IMR-90 (cell line): ENCODE data around the gene WNT11. TPM values are rescaled to one million over a fixed set of nuclear protein-coding genes. Genes with fewer than 3 reads are reported as not detected.

Experiments used
- ATAC-seq: fragments of 200-7000 bp; cut with Tn5 transposase; 2 replicates; pipeline ENCODE4 v1.9.1; 2020; ENCODE audit warnings: low read depth, mild to moderate bottlenecking, moderate library complexity
- BruUV-seq: library from RNA; stranded (reverse); fragments of 400-500 nt; replicated peaks from 2 replicates; lab custom pipeline; 2021; lab: Mats Ljungman, UMichigan
- CTCF ChIA-PET: fragments of 300-600 bp; formaldehyde crosslinking; extraction: SDS; loops from one replicate; lab custom pipeline; 2021; ENCODE audit warnings: antibody characterized with exemption; lab: Yijun Ruan, JAX
- POLR2A ChIA-PET: fragments of 300-600 bp; sonication (Branson Sonifier 250); formaldehyde crosslinking; loops from one replicate; lab custom pipeline; 2022; ENCODE audit warnings: antibody characterized with exemption; ENCODE audit not compliant: unreplicated experiment; lab: Charles Lee
- DNase-seq: peaks from one replicate; pipeline ENCODE4 v3.0.0; 2013
- H2AFZ ChIP-seq: replicated peaks from 2 replicates; pipeline ENCODE3; 2013; ENCODE audit warnings: low read length, mild to moderate bottlenecking; ENCODE audit not compliant: poor library complexity
- H2AK5ac ChIP-seq: 2 replicates; pipeline ENCODE4 v1.6.1; 2013; ENCODE audit warnings: low read depth, low read length, inconsistent platforms
- H2AK9ac ChIP-seq: replicated peaks from 2 replicates; pipeline ENCODE3; 2013; ENCODE audit warnings: mild to moderate bottlenecking, low read depth, low read length, moderate library complexity; ENCODE audit not compliant: poor library complexity
- H2BK120ac ChIP-seq: 2 replicates; pipeline ENCODE4 v1.6.1; 2013; ENCODE audit warnings: low read depth, low read length, inconsistent platforms
- H2BK15ac ChIP-seq: 3 replicates; pipeline ENCODE4 v1.6.1; 2013; ENCODE audit warnings: low read depth, low read length, inconsistent platforms
- H2BK20ac ChIP-seq: 2 replicates; pipeline ENCODE4 v1.6.1; 2013; ENCODE audit warnings: low read depth, mild to moderate bottlenecking, inconsistent platforms, low read length, moderate library complexity
- H2BK5ac ChIP-seq: 2 replicates; pipeline ENCODE4 v1.6.1; 2013; ENCODE audit warnings: mild to moderate bottlenecking, low read depth, low read length, inconsistent platforms; ENCODE audit not compliant: poor library complexity, severe bottlenecking
- H3K14ac ChIP-seq: replicated peaks from 2 replicates; pipeline ENCODE4 v1.6.1; 2013; ENCODE audit warnings: low read depth, low read length, inconsistent platforms
- H3K18ac ChIP-seq: 2 replicates; pipeline ENCODE4 v1.6.1; 2013; ENCODE audit warnings: low read depth, low read length, control low read depth
- H3K23ac ChIP-seq: 2 replicates; pipeline ENCODE4 v1.6.1; 2013; ENCODE audit warnings: low read depth, low read length, inconsistent platforms
- H3K27ac ChIP-seq: 2 replicates; pipeline ENCODE4 v1.5.1; 2013; ENCODE audit warnings: mild to moderate bottlenecking, control low read depth, low read length; ENCODE audit not compliant: insufficient read depth
- H3K27me3 ChIP-seq: 2 replicates; pipeline ENCODE4 v1.6.1; 2013; ENCODE audit warnings: low read length; ENCODE audit not compliant: control insufficient read depth, insufficient read depth
- H3K36me3 ChIP-seq: 2 replicates; pipeline ENCODE4 v1.6.1; 2013; ENCODE audit warnings: low read length, mixed read lengths; ENCODE audit not compliant: control insufficient read depth, insufficient read depth
- H3K4ac ChIP-seq: 2 replicates; pipeline ENCODE4 v1.6.1; 2013; ENCODE audit warnings: low read depth, low read length, inconsistent platforms
- H3K4me1 ChIP-seq: 2 replicates; pipeline ENCODE4 v1.6.1; 2013; ENCODE audit warnings: low read length, mixed read lengths; ENCODE audit not compliant: control insufficient read depth, insufficient read depth
- H3K4me2 ChIP-seq: 2 replicates; pipeline ENCODE4 v1.6.1; 2013; ENCODE audit warnings: low read depth, mild to moderate bottlenecking, control low read depth, low read length, moderate library complexity
- H3K4me3 ChIP-seq: 2 replicates; pipeline ENCODE4 v1.5.1; 2013; ENCODE audit warnings: low read depth, mild to moderate bottlenecking, control low read depth, low read length, moderate library complexity; ENCODE audit not compliant: insufficient read depth
- H3K56ac ChIP-seq: 2 replicates; pipeline ENCODE4 v1.6.1; 2013; ENCODE audit warnings: low read length, inconsistent platforms; ENCODE audit not compliant: insufficient read depth; ENCODE audit errors: extremely low read depth
- H3K79me1 ChIP-seq, 2 experiments: 2 replicates each; pipeline ENCODE4 v1.6.1; 2013; ENCODE audit warnings: low read length in 2 of 2, inconsistent platforms in 1 of 2, low read depth in 1 of 2
- H3K9ac ChIP-seq: 2 replicates; pipeline ENCODE4 v1.6.1; 2013; ENCODE audit warnings: low read depth, low read length, control low read depth
- H3K9me1 ChIP-seq: 2 replicates; pipeline ENCODE4 v1.6.1; 2013; ENCODE audit warnings: low read length, inconsistent platforms; ENCODE audit not compliant: insufficient read depth
- H3K9me3 ChIP-seq: 2 replicates; pipeline ENCODE4 v1.6.1; 2013; ENCODE audit warnings: low read length; ENCODE audit not compliant: control insufficient read depth, insufficient read depth
- H4K20me1 ChIP-seq: 2 replicates; pipeline ENCODE4 v1.6.1; 2013; ENCODE audit warnings: low read length, inconsistent platforms; ENCODE audit not compliant: insufficient read depth
- H4K5ac ChIP-seq: 2 replicates; pipeline ENCODE4 v1.6.1; 2013; ENCODE audit warnings: mild to moderate bottlenecking, low read depth, low read length, control low read depth
- H4K8ac ChIP-seq, 2 experiments: 2 replicates each; pipeline ENCODE4 v1.6.1; 2013; ENCODE audit warnings: low read depth in 2 of 2, low read length in 2 of 2, control low read depth in 1 of 2, inconsistent platforms in 1 of 2
- H4K91ac ChIP-seq: 2 replicates; pipeline ENCODE4 v1.6.1; 2013; ENCODE audit warnings: low read depth, low read length, inconsistent platforms; ENCODE audit not compliant: insufficient read depth
- BHLHE40 ChIP-seq: fragments of 150-350 bp; IDR thresholded peaks from 2 replicates; pipeline ENCODE4 v1.6.1; 2016; ENCODE audit warnings: mild to moderate bottlenecking, low read depth, low read length
- CEBPB ChIP-seq: IDR thresholded peaks from 2 replicates; pipeline ENCODE4 v1.6.1; 2012; ENCODE audit warnings: low read depth, low read length, improper control_type of control experiment
- CHD1 ChIP-seq: IDR thresholded peaks from 2 replicates; pipeline ENCODE4 v1.6.1; 2012; ENCODE audit warnings: low read depth, low read length, improper control_type of control experiment
- FOS ChIP-seq: fragments of 150-350 bp; IDR thresholded peaks from 2 replicates; pipeline ENCODE4 v1.6.1; 2016; ENCODE audit warnings: low read depth, low read length
- MAFK ChIP-seq: IDR thresholded peaks from 2 replicates; pipeline ENCODE4 v1.6.1; 2012; ENCODE audit warnings: low read depth, low read length, improper control_type of control experiment
- MAZ ChIP-seq: IDR thresholded peaks from 2 replicates; pipeline ENCODE4 v1.6.1; 2012; ENCODE audit warnings: low read depth, mild to moderate bottlenecking, low read length, improper control_type of control experiment, moderate library complexity, borderline replicate concordance
- MXI1 ChIP-seq: IDR thresholded peaks from 2 replicates; pipeline ENCODE4 v1.6.1; 2012; ENCODE audit warnings: low read depth, mild to moderate bottlenecking, low read length, moderate library complexity, borderline replicate concordance
- NFE2L2 ChIP-seq: fragments of 150-350 bp; IDR thresholded peaks from 2 replicates; pipeline ENCODE4 v1.6.1; 2016; ENCODE audit warnings: low read depth, mild to moderate bottlenecking, low read length
- POLR2A ChIP-seq: IDR thresholded peaks from 2 replicates; pipeline ENCODE4 v1.6.1; 2012; ENCODE audit warnings: mild to moderate bottlenecking, low read depth, low read length
- RAD21 ChIP-seq: IDR thresholded peaks from 2 replicates; pipeline ENCODE4 v1.6.1; 2012; ENCODE audit warnings: low read length, improper control_type of control experiment
- RCOR1 ChIP-seq: IDR thresholded peaks from 2 replicates; pipeline ENCODE4 v1.6.1; 2012; ENCODE audit warnings: mild to moderate bottlenecking, low read length, improper control_type of control experiment; ENCODE audit not compliant: insufficient replicate concordance
- RFX5 ChIP-seq: IDR thresholded peaks from 2 replicates; pipeline ENCODE4 v1.8.0; 2012; ENCODE audit warnings: low read depth, mild to moderate bottlenecking, low read length, moderate library complexity
- SMC3 ChIP-seq: fragments of 150-350 bp; IDR thresholded peaks from 2 replicates; pipeline ENCODE4 v1.6.1; 2016; ENCODE audit warnings: low read depth, mild to moderate bottlenecking, antibody characterized with exemption, low read length, moderate library complexity
- WGBS, 2 experiments: methylation state at CpG; one replicate each; pipeline versions ENCODE4 v1.1.5 to v1.1.7; 2013; ENCODE audit warnings: missing lambda C conversion rate in 2 of 2; ENCODE audit not compliant: insufficient read length in 1 of 2; ENCODE audit errors: extremely low coverage in 2 of 2; 5-methylcytosine and 5-hydroxymethylcytosine counted together
- dilution Hi-C: fragments of 300-500 bp; cut with HindIII; formaldehyde crosslinking; loops from one replicate; pipeline ENCODE4 v1.14.3; 2018; ENCODE audit warnings: low sequenced_read_pairs; ENCODE audit not compliant: unreplicated experiment
- in situ Hi-C: fragments of 300-500 bp; cut with MboI; formaldehyde crosslinking; loops from 3 replicates; pipeline ENCODE4 v1.14.3; 2019; ENCODE audit warnings: low sequenced_read_pairs, inconsistent platforms, mixed read lengths
- intact Hi-C: fragments of 100-400 bp; cut with micrococcal nuclease; formaldehyde crosslinking; loops from 2 replicates; pipeline ENCODE4 v1.10.0; 2022
- polyA plus RNA-seq, 3 experiments: library from polyadenylated mRNA; depleted of rRNA; stranded (reverse); fragments of >200 nt; gene quantifications; 2 replicates each; pipeline ENCODE4 v1.2.3, GENCODE V29; 2012; ENCODE audit warnings: low replicate concordance in 1 of 3
- total RNA-seq: library from RNA; depleted of rRNA; stranded (reverse); fragments of >200 nt; gene quantifications from 2 replicates; pipeline ENCODE4 v1.2.3, GENCODE V29; 2012
- TF ChIP-seq, protein P1 (sequence below): fragments of 150-350 bp; IDR thresholded peaks from 2 replicates; pipeline ENCODE4 v1.6.1; 2016; ENCODE audit warnings: low read depth, mild to moderate bottlenecking, low read length, moderate library complexity, borderline replicate concordance
- TF ChIP-seq, protein P2 (sequence below): fragments of 150-350 bp; IDR thresholded peaks from 2 replicates; pipeline ENCODE4 v1.6.1; 2017; ENCODE audit warnings: mild to moderate bottlenecking, antibody characterized with exemption, low read length, low read depth
- TF ChIP-seq, protein P3 (sequence below): conservative IDR thresholded peaks from 2 replicates; pipeline ENCODE4 v1.5.1; 2012; ENCODE audit warnings: mild to moderate bottlenecking, low read depth, low read length, improper control_type of control experiment

WNT11 gene
- total and polyA plus RNA-seq, 2 of the 4 experiments (the other 2 are of a cell fraction), result 0.10 TPM; not detected in 1

DNA sequence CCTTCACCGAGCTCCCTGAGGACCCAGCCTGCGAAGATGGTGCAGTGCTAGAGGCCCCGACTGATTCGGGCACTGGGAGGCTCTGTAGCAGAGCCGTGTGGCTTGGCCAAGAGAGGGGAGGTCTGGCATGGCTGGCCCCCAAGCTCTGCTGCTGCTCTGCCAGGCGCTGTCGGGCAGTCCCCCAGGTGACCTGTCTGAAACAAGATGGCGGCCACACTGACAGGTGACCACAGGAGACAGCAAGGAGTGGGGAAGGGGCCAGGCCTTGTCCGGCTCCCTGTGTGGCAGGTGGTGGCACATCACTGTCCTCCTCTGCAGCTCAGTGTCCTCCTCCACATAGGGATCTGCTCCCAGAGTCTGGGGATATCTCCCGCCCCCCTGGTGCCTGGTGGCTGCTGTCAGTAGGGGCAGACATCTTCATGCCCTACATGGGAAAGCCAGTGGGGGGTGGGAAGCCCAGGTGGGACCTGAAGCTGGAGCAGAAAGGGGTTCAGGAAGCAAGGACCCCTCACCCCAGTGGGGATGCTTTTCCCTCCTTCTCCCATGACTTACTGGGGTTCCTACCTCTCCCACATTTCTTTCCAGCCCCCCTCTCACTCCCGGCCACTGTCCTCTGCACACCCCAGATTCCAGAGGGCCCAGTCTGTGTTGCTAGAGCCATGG is 40.1 kb upstream of the WNT11 start:
- no peak overlapping the region for H2AK5ac ChIP-seq
- no peak overlapping the region for H2AK9ac ChIP-seq
- no peaks in the 10 kb centered on the region for H3K36me3 ChIP-seq
- no peak overlapping the region for H2BK15ac ChIP-seq
- no peaks in the 10 kb centered on the region for H3K4me1 ChIP-seq
- H4K91ac ChIP-seq, result no peak overlapping the region
- no peak overlapping the region for H3K4me3 ChIP-seq
- H2BK20ac ChIP-seq, result no peak overlapping the region
- H2BK120ac ChIP-seq, result no peak overlapping the region
- no peaks in the 10 kb centered on the region for H3K79me1 ChIP-seq
- H3K4ac ChIP-seq, result no peak overlapping the region
- H3K27ac ChIP-seq, result no peak overlapping the region
- in situ Hi-C loops, result no loop called here
- peaks cover 71% of the 10 kb centered on the region for H3K27me3 ChIP-seq
- ChIA-PET POLR2A (interaction anchor here (0.6 kb wide), 1 partner anchor 437 kb away, joined by 3 read pairs; no protein-coding TSS in a partner anchor), CTCF (no interaction called here)
- no peak overlapping the region for H2BK5ac ChIP-seq
- no peak overlapping the region for H4K5ac ChIP-seq
- no peak overlapping the region for H4K8ac ChIP-seq
- H3K9me1 ChIP-seq, result peaks cover 3% of the 10 kb centered on the region
- no peaks in the 10 kb centered on the region for H4K20me1 ChIP-seq
- H3K9me3 ChIP-seq, result peaks cover 17% of the 10 kb centered on the region
- BruUV-seq, result no TSS peak
- no peak overlapping the region for H3K14ac ChIP-seq
- ATAC-seq (no peak), DNase-seq (no peak)
- no peak overlapping the region for H3K4me2 ChIP-seq
- no peak overlapping the region for H3K9ac ChIP-seq
- 94% methylated on average over 5 of the region's 11 CpGs; no CpG with 5 or more reads in 1 of the 2 experiments for WGBS, 2 experiments
- no peak overlapping the region for H3K18ac ChIP-seq
- H3K23ac ChIP-seq, result no peak overlapping the region
- TF ChIP-seq RCOR1 (no peak), MAZ (no peak), MXI1 (no peak), SMC3 (no peak), CEBPB (no peak), FOS (no peak), NFE2L2 (no peak), RAD21 (no peak), RFX5 (no peak), POLR2A (no peak), BHLHE40 (no peak), CHD1 (no peak), MAFK (no peak)
- TF ChIP-seq, protein P1, sequence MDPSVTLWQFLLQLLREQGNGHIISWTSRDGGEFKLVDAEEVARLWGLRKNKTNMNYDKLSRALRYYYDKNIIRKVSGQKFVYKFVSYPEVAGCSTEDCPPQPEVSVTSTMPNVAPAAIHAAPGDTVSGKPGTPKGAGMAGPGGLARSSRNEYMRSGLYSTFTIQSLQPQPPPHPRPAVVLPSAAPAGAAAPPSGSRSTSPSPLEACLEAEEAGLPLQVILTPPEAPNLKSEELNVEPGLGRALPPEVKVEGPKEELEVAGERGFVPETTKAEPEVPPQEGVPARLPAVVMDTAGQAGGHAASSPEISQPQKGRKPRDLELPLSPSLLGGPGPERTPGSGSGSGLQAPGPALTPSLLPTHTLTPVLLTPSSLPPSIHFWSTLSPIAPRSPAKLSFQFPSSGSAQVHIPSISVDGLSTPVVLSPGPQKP, result no peak
- TF ChIP-seq, protein P2, sequence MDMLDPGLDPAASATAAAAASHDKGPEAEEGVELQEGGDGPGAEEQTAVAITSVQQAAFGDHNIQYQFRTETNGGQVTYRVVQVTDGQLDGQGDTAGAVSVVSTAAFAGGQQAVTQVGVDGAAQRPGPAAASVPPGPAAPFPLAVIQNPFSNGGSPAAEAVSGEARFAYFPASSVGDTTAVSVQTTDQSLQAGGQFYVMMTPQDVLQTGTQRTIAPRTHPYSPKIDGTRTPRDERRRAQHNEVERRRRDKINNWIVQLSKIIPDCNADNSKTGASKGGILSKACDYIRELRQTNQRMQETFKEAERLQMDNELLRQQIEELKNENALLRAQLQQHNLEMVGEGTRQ, result no peak
- TF ChIP-seq, protein P3, sequence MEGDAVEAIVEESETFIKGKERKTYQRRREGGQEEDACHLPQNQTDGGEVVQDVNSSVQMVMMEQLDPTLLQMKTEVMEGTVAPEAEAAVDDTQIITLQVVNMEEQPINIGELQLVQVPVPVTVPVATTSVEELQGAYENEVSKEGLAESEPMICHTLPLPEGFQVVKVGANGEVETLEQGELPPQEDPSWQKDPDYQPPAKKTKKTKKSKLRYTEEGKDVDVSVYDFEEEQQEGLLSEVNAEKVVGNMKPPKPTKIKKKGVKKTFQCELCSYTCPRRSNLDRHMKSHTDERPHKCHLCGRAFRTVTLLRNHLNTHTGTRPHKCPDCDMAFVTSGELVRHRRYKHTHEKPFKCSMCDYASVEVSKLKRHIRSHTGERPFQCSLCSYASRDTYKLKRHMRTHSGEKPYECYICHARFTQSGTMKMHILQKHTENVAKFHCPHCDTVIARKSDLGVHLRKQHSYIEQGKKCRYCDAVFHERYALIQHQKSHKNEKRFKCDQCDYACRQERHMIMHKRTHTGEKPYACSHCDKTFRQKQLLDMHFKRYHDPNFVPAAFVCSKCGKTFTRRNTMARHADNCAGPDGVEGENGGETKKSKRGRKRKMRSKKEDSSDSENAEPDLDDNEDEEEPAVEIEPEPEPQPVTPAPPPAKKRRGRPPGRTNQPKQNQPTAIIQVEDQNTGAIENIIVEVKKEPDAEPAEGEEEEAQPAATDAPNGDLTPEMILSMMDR, result no peak
- intact Hi-C loops, result no loop called here
- H3K56ac ChIP-seq, result no peak overlapping the region
- dilution Hi-C loops, result no loop called here
- no peak overlapping the region for H2AFZ ChIP-seq
